Activated T-cell treated with anti-CD3 and anti-CD28 coated beads, Interleukin-2, amount 50 U/mL, for 72 hours (primary cell): ENCODE data around the gene RHPN2. TPM values are rescaled to one million over a fixed set of nuclear protein-coding genes. Genes with fewer than 3 reads are reported as not detected.
A peak's percentile ranks its signal among the peaks of the same experiment; 100 is the strongest.
"Not testable (repeated sequence)": the region's sequence is repeated elsewhere in the genome, so short reads cannot be mapped to it uniquely, and the experiment has no call there.

Experiments used
- ATAC-seq, 2 donors: fragments of 150-1000 bp; cut with Tn5 transposase; replicated peaks in 1 of 2; 2 replicates each; pipeline ENCODE4 v1.10.0; 2021; ENCODE audit warnings: moderate library complexity in 2 of 2, mild to moderate bottlenecking in 1 of 2
- DNase-seq, 2 donors: peaks; one replicate each; pipeline ENCODE4 v3.0.0; 2021 to 2022; ENCODE audit warnings: mixed read lengths in 1 of 2
- H3K27ac Mint-ChIP-seq: one replicate; pipeline ENCODE4 v1.8.0; 2022; ENCODE audit warnings: mild to moderate bottlenecking, moderate library complexity, mixed read lengths
- H3K27me3 Mint-ChIP-seq: one replicate; pipeline ENCODE4 v1.8.0; 2022; ENCODE audit warnings: low read depth, mixed read lengths
- H3K36me3 Mint-ChIP-seq, 2 donors: one replicate each; pipeline ENCODE4 v1.8.0; 2022; ENCODE audit warnings: mixed read lengths in 2 of 2, mild to moderate bottlenecking in 1 of 2; ENCODE audit not compliant: insufficient read depth in 2 of 2
- H3K4me1 Mint-ChIP-seq: one replicate; pipeline ENCODE4 v1.8.0; 2022; ENCODE audit warnings: low read depth, mixed read lengths
- H3K4me3 Mint-ChIP-seq, 2 donors: one replicate each; pipeline ENCODE4 v1.8.0; 2022; ENCODE audit warnings: mild to moderate bottlenecking in 2 of 2, mixed read lengths in 2 of 2, moderate library complexity in 2 of 2
- H3K9me3 Mint-ChIP-seq, 2 donors: one replicate each; pipeline ENCODE4 v1.8.0; 2022; ENCODE audit warnings: mixed read lengths in 2 of 2
- total RNA-seq, 2 donors: library from RNA; stranded (reverse); gene quantifications; one replicate each; pipeline ENCODE4 v1.2.3, GENCODE V29; 2022

The RHPN2 gene
- total RNA-seq, 2 donors from 2014 or later: 0.95 to 1.5 TPM

GRCh38 chr19:33055718-33056117, 9.0 kb downstream of the RHPN2 start:
- no peaks in the 10 kb centered on the region for H3K4me1 Mint-ChIP-seq
- ATAC-seq (no peak), DNase-seq (no peak)
- no peaks in the 10 kb centered on the region for H3K36me3 Mint-ChIP-seq
- H3K4me3 Mint-ChIP-seq: no peak overlapping the region
- no peaks in the 10 kb centered on the region for H3K9me3 Mint-ChIP-seq
- no peak overlapping the region for H3K27ac Mint-ChIP-seq
- peaks cover 12% of the 10 kb centered on the region for H3K27me3 Mint-ChIP-seq

- peaks cover 3% of the 10 kb centered on the region for H3K27me3 Mint-ChIP-seq
- ATAC-seq (no peak), DNase-seq (no peak)
- H3K9me3 Mint-ChIP-seq: no peaks in the 10 kb centered on the region
- no peaks in the 10 kb centered on the region for H3K36me3 Mint-ChIP-seq
- H3K4me3 Mint-ChIP-seq: no peak overlapping the region
- H3K27ac Mint-ChIP-seq: no peak overlapping the region
- no peaks in the 10 kb centered on the region for H3K4me1 Mint-ChIP-seq
Observed at GRCh38 chr19:33054623-33055022, 10.1 kb downstream of the RHPN2 start.

GRCh38 chr19:33052352-33052972, 12.2 kb downstream of the RHPN2 start:
- no peak overlapping the region for H3K4me3 Mint-ChIP-seq
- no peaks in the 10 kb centered on the region for H3K27me3 Mint-ChIP-seq
- no peaks in the 10 kb centered on the region for H3K4me1 Mint-ChIP-seq
- H3K9me3 Mint-ChIP-seq: no peaks in the 10 kb centered on the region
- H3K36me3 Mint-ChIP-seq: no peaks in the 10 kb centered on the region
- H3K27ac Mint-ChIP-seq: no peak overlapping the region
- ATAC-seq (no peak), DNase-seq (no peak)

GRCh38 chr19:33050110-33050509, 14.6 kb downstream of the RHPN2 start:
- no peak overlapping the region for H3K4me3 Mint-ChIP-seq
- no peaks in the 10 kb centered on the region for H3K36me3 Mint-ChIP-seq
- H3K4me1 Mint-ChIP-seq: no peaks in the 10 kb centered on the region
- DNase-seq (no peak), ATAC-seq (no peak)
- no peak overlapping the region for H3K27ac Mint-ChIP-seq
- H3K9me3 Mint-ChIP-seq: no peaks in the 10 kb centered on the region
- no peaks in the 10 kb centered on the region for H3K27me3 Mint-ChIP-seq

GRCh38 chr19:33048806-33049676, 15.6 kb downstream of the RHPN2 start:
- ATAC-seq (no peak), DNase-seq (no peak)
- Mint-ChIP-seq H3K27ac (no peak overlapping the region), H3K36me3 (no peaks in the 10 kb centered on the region), H3K4me3 (no peak overlapping the region), H3K27me3 (no peaks in the 10 kb centered on the region), H3K4me1 (no peaks in the 10 kb centered on the region), H3K9me3 (no peaks in the 10 kb centered on the region)

GRCh38 chr19:33047422-33047821, 17.3 kb downstream of the RHPN2 start:
- Mint-ChIP-seq H3K9me3 (no peaks in the 10 kb centered on the region), H3K36me3 (no peaks in the 10 kb centered on the region), H3K4me1 (no peaks in the 10 kb centered on the region), H3K27ac (no peak overlapping the region), H3K27me3 (no peaks in the 10 kb centered on the region), H3K4me3 (no peak overlapping the region)
- ATAC-seq (no peak), DNase-seq (no peak)

GRCh38 chr19:33041828-33042160, 22.9 kb downstream of the RHPN2 start:
- not testable (repeated sequence) for H3K9me3 Mint-ChIP-seq, DNase-seq, ATAC-seq, H3K27ac Mint-ChIP-seq, H3K4me1 Mint-ChIP-seq, H3K36me3 Mint-ChIP-seq, H3K27me3 Mint-ChIP-seq, H3K4me3 Mint-ChIP-seq

- no peaks in the 10 kb centered on the region for H3K27me3 Mint-ChIP-seq
- H3K9me3 Mint-ChIP-seq: no peaks in the 10 kb centered on the region
- DNase-seq: no peak
- H3K4me1 Mint-ChIP-seq: peaks cover 9% of the 10 kb centered on the region
- no peak for ATAC-seq
- H3K4me3 Mint-ChIP-seq: no peak overlapping the region
- no peak overlapping the region for H3K27ac Mint-ChIP-seq
- peaks cover 0 to 2% of the 10 kb centered on the region in 2 donors for H3K36me3 Mint-ChIP-seq
Observed at GRCh38 chr19:33040994-33041827, 23.5 kb downstream of the RHPN2 start.

- DNase-seq (no peak), ATAC-seq (no peak)
- Mint-ChIP-seq H3K4me1 (peaks cover 9% of the 10 kb centered on the region), H3K27me3 (no peaks in the 10 kb centered on the region), H3K36me3 (peaks cover 0 to 2% of the 10 kb centered on the region in 2 donors), H3K9me3 (no peaks in the 10 kb centered on the region), H3K4me3 (no peak overlapping the region), H3K27ac (no peak overlapping the region)
Observed at GRCh38 chr19:33039815-33040214, 24.9 kb downstream of the RHPN2 start.

- Mint-ChIP-seq H3K27me3 (no peaks in the 10 kb centered on the region), H3K4me1 (peaks cover 9% of the 10 kb centered on the region), H3K9me3 (no peaks in the 10 kb centered on the region), H3K36me3 (peaks cover 0 to 2% of the 10 kb centered on the region in 2 donors), H3K4me3 (no peak overlapping the region), H3K27ac (no peak overlapping the region)
- ATAC-seq (no peak), DNase-seq (no peak)
Observed at GRCh38 chr19:33039108-33039599, 25.5 kb downstream of the RHPN2 start.

GRCh38 chr19:33037168-33038025, 27.3 kb downstream of the RHPN2 start:
- not testable (repeated sequence) for H3K36me3 Mint-ChIP-seq, H3K9me3 Mint-ChIP-seq, H3K27me3 Mint-ChIP-seq, ATAC-seq, H3K4me1 Mint-ChIP-seq
- H3K27ac Mint-ChIP-seq: peak overlapping the region; percentile 87
- DNase-seq: peak; percentile 7 to 9
- peak overlapping the region; percentile 82 to 88 for H3K4me3 Mint-ChIP-seq

GRCh38 chr19:33036370-33037167, 28.1 kb downstream of the RHPN2 start:
- ATAC-seq, DNase-seq, H3K36me3 Mint-ChIP-seq, H3K4me3 Mint-ChIP-seq, H3K27ac Mint-ChIP-seq, H3K9me3 Mint-ChIP-seq, H3K4me1 Mint-ChIP-seq, H3K27me3 Mint-ChIP-seq: not testable (repeated sequence)
